HTERT RPE-1 (cell line): ENCODE data around the gene SVIL.
"Not testable (repeated sequence)": the region's sequence is repeated elsewhere in the genome, so short reads cannot be mapped to it uniquely, and the experiment has no call there.

ENCODE experiments used
- in situ Hi-C: fragments of 300-500 bp; cut with MboI; formaldehyde crosslinking; loops from 4 replicates; pipeline ENCODE4 v1.14.3; 2020; ENCODE audit warnings: low sequenced_read_pairs

Gene SVIL

DNA sequence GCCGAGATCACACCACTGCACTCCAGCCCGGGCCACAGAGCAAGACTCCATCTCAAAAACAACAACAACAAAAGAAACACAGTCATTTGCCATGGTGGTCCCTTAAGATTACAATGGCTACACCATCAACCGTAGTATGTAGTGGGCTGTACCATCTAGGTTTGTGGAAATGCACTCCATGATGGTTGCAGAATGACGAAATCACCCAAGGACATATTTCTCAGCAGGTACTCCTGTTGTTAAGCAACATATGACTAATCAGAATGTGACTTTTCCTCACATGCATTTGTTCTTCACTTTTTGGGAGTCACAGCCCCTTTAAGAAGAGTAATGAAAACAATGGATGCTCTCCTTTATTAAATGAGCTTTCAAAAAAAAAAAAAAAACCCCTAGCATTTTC lies 11.0 kb downstream of the SVIL start:
- in situ Hi-C loops = no loop called here

DNA sequence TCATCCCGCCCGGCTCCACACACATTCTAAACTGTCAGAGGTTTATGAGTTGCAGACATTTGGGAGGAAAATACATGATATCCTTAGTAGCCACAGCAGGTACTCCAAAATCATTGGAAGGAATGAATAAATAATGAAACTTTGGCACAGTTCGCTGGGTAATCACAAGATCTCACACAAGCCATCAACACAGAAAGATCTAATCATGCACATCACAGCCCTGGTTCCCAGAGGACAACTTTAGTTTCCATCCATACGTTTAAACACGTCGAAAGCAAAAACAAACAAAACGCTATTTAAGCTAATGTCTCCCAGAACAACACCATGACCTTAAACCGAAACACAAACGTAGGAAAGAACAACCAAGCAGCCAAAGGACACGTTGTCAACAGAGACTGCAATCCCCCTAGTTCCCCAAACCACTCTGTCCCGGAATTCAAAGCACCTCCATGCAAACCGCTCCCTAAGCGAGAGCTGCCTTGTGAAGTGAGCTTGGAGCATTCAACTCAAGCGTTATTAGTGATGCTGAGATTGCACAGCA lies 12.3 kb downstream of the SVIL start:
- in situ Hi-C loops = no loop called here

DNA sequence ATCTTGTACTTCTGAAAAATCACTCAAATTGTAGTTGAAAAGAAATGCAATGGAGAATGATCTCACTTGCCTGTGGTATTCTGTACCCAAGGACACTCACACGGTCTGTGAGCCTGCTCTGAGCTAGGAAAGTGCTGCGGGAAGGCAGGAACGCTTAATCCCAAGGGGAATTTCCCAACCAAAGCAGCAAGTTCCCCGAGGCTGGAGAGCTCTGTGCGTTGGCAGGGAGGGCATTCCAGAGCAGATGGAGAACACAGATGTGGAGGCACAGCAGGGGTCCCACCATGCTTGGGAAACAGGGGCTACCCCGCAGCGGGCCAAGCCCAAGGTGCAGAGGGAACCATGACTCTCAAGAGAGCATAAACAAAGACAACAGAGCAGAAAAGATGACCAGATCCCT lies 13.6 kb downstream of the SVIL start:
- in situ Hi-C loops = no loop called here

DNA sequence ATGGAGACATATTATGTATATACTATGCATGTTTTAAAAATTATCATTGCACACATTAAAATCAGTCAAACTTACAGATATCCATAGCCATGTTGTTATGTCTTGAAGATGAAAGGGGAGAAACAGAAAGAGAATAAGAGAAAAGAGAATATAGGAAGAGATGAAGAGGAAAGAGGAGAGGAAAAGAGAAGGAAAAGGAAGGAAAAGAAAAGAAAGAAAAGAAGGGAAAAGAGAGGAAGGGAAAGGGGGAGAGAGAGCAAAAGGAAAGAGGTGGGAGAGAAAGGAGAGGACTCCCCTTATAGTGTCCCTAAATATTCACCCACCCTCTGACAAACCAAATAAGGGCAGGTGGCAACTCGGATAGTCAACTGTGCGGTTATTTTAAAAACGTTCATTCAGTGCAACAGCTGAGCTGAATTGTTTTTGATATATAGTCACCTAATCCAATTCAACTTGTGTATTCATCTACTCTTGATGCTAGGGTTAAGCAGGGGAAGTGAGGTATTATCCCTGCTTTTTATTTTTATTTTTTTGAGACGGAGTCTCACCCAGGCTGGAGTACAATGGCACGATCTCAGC lies 14.6 kb downstream of the SVIL start:
- in situ Hi-C loops = no loop called here

DNA sequence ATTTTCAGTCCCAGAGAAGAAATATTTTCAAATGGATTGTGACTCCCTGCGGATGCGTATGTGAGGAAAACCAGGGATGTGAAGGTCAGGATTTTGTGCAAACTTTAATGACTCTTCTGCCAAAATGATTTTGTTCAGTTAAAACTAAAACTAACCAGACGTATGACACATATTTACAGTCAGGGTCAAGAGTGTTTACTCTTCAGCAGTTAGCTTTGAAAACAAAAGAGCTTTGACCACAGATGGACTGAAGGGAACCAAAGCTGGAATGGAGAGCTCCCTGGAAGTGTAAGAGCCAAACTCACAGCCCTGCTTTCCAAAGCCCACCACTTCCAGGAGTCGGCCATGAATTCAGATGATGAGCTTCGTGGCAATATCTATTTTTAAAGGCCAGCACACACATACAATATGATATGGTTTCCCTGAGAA lies 15.5 kb downstream of the SVIL start:
- in situ Hi-C loops = no loop called here

DNA sequence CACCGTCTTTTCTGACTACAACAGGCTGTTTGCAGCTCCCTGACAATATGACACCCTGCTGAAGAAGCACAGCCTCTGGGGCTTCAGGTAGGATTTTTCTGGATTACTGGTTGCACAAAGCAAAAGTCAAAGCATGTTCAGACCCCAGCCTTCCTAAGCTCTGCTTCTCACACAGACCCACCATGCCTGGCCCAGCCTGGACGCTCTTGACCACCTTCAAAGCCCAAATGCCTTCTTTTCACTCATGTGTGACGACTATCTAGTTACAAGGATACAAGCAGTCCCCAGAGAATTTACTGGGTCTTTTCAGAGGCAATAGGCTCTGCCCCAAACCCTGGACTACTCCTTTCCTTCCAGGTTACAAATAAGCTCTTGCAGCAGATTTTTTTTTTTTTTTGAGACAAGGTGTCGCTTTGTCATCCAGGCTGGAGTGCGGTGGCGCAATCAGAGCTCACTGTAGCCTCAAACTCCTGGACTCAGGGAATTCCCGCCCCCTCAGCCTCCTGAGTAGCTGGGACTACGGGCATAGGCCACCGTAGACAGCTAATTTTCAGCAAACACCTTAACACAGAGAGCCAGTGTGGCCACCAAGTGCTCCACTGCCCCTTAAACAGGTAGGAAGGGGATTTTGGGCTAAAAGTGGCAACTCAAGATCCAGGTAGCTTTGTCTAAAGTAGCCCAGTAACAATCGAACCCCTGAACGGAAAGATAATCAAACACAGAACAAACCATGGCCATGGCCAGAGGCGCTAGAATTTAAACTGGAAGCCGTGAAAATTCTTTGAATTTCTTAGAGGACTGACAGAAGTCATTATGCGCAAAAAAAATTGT lies 16.2 kb downstream of the SVIL start:
- in situ Hi-C loops = no loop called here

DNA sequence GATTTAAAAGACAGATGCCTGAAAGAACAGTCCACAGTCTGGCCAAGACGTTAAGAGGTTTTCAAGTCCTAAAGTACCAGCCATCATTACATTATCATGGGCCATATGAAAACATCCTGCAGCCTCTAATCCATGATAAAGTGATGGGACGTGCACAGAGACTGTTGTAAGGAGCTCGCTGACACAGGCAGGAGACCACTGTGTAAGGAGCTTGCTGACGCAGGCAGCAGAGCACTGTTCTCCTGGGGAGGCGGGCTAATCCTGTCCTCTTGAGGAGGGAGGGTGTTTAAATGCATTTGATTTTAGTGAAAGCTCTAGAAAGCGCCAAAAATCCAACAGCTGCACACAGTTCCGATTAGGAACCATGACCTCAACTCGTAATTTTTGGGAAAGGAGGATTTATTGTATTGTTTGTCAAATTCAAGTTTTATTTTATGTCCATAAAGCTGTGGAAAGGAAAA lies 16.9 kb downstream of the SVIL start:
- in situ Hi-C loops = no loop called here

DNA sequence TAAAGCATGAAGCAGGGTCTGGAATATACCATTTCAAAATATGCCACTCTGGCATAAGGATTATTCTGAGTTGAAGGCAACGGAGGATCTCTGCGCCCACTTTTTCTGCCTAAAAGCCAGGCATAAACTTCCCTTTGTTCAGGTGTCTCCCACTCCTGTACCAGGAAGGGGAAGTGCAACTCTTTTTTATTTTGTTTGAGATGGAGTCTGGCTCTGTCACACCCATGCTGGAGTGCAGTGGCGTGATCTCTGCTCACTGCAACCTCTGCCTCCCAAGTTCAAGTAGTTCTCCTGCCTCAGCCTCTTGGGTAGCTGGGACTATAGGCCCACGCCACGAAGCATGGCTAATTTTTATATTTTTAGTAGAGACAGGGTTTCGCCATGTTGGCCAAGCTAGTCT lies 18.2 kb downstream of the SVIL start:
- in situ Hi-C loops = no loop called here

DNA sequence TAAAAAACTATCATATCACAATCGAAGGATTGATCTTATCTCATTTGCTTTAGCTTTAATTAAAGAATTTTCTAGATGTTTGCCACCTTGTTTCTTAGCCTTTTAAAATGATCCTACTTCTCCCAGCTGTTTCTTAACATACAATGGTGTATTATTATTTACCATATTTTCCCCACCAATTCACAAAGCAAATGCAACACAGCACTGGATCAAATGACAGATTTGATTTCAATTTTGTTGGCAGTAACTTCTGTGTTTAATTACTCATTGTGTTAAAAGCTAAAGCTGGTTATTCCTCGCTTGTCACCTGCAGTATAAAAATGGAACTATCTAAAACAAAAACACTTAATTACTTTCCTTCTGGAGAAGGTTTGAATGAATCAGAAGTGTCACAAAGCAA lies 19.6 kb downstream of the SVIL start:
- in situ Hi-C loops = no loop called here

DNA sequence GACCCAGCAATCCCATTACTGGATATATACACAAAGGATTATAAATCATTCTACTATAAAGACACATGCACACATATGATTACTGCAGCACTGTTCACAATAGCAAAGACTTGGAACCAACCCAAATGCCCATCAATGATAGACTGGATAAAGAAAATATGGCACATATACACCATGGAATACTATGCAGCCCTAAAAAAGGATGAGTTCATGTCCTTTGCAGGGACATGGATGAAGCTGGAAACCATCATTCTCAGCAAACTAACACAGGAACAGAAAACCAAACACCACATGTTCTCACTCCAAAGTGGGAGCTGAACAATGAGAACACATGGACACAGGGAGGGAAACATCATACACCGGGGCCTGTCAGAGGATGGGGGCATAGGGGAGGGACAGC lies 20.5 kb downstream of the SVIL start:
- in situ Hi-C loops = not testable (repeated sequence)

DNA sequence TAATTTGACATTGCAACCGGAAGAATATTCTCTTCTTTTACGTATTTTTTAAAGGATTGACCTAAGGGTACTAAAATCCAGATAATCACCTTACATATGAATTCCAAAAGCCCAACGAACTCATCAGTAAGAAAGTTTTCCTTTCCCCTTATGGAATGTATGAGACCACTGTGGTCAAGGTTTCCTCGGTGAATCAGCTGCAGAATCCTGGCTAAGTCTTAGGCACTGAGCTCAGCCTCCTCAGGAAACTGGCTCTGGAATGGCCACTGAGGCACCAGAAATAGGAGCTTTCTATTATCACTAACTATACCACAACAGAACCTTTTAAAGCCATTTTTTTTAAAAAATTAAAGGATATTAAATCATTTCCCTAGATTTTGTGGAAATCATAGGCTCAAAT lies 21.0 kb downstream of the SVIL start:
- in situ Hi-C loops = no loop called here

DNA sequence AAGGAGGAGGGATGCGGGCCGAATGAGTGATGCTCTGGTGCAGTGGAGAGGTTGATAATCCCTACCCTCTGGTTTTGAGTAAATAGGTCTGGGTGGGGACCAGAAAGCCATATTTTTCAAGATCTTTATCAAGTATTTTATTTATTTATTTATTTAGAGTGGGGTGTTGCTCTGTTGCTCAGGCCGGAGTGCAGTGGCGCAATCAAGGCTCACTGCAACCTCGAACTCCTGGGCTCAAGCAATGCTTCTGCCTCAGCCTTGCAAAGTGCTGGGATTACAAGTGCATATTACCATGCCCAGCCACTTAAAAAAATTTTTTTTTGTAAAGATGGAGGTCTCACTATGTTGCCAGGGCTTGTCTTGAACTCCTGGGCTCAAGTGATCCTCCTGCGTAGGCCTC lies 21.6 kb downstream of the SVIL start:
- in situ Hi-C loops = no loop called here

DNA sequence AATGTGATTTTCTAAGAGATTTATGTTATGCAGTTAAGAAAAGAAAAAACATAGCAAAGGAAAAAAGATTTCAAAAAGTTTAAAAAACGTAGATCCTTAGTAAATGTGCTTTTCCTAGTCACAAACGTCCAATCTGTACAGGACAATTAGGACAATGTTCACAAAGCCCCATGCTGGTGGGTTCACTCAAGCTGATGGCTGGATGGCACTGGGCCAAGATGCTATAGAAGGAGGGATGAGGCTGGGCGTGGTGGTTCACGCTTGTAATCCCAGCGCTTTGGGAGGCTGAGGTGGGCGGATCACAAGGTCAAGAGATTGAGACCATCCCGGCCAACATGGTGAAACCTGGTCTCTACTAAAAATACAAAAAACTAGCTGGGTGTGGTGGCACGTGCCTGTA lies 22.1 kb downstream of the SVIL start:
- in situ Hi-C loops = no loop called here

DNA sequence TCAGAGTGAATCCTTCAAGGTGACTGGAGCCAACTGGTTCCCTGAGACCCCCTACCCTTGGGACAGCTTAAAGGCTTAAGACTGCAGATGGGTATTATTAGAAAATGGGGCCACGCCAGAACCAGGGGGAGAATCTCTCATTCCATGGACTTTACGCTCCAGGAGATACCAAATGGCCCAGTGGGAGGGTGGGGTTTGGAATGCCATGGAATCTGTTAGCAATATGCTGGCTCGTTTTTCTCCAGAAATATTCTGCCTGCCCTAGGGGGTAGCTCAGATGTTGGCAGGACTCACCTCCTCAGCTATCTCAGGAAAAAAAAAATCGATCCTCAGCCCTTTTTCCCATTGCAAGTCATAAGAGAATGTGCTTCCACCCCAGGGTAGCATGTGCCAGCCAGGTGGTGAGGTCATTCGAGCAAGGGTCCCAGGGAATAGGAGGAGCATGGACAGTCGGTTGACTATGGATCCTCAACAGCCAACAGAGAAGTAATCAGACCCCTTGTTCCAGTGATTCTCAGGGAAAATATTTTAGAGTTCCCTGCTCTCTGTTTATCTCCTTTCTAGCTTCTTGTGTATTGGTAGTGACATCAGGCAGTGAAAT lies 22.9 kb downstream of the SVIL start:
- in situ Hi-C loops = no loop called here

DNA sequence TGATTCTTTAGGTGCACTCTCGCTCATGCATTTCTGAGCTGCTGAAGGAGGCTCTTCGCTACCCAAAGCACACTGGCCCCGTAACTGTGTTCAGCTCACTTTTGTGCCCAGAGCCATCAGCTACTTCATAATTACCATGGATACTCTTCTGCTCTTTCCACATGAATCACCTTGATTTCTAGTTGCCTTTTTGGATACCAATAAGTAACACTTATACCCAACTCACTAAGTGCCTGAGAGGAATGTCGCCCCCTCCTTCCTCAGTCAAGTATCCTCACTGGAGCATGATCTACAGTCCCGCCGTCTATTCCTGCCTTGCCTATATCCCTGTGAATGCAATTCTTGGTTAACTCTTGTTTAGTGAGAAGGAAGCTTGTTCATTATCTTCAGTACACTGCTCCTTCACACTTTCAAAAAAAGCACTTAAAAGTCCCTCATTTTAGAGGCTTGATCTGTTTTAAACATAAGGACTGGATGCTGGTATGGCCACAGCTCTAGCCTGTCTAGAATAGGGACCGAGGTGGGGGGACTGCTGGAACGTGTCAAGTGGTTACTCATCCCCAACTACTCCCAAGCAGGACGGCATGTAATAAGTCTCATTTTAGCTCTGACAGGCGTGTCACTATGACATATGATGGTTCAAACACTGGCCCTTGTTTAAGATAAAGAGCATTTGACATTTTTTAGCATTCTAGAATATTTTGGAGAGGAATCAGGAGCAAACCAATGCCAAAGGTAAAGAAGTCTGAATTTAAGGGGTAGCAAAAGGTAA lies 23.7 kb downstream of the SVIL start:
- in situ Hi-C loops = no loop called here

DNA sequence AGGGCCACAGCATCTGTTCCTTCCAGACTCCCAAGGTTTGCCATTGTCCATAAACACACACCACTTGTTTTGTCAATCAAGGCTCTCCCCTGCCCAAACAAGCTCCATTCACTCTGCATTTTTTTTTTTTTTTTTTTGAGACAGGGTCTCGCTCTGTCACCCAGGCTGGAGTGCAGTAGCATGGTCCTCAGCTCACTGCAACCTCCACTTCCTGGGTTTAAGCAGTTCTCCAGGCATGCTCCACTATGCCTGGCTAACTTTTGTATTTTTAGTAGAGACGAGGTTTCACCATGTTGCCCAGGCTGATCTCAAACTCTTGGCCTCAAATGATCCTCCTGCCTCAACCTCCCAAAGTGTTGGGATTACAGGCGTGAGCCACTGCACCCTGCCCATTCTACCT lies 24.4 kb downstream of the SVIL start:
- in situ Hi-C loops = not testable (repeated sequence)

DNA sequence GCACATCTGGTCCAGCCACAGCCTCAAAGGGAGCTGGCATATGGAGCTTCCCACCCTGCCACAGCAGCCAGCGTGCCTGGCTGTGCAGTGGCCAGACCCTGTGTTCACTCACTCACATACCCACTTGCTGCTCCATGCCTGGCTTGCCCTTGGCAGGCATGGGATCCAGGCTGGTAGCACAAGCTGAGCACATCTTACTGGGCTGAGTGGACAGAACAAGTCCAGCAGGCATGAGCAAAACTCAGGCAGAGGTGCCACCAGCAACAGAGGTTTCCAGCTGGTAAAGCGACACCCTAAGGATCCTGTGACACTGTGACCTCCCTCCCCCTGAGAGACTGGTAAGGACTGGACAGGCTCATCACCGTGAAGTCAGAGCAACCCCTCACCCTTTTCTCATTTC lies 25.1 kb downstream of the SVIL start:
- in situ Hi-C loops = no loop called here

DNA sequence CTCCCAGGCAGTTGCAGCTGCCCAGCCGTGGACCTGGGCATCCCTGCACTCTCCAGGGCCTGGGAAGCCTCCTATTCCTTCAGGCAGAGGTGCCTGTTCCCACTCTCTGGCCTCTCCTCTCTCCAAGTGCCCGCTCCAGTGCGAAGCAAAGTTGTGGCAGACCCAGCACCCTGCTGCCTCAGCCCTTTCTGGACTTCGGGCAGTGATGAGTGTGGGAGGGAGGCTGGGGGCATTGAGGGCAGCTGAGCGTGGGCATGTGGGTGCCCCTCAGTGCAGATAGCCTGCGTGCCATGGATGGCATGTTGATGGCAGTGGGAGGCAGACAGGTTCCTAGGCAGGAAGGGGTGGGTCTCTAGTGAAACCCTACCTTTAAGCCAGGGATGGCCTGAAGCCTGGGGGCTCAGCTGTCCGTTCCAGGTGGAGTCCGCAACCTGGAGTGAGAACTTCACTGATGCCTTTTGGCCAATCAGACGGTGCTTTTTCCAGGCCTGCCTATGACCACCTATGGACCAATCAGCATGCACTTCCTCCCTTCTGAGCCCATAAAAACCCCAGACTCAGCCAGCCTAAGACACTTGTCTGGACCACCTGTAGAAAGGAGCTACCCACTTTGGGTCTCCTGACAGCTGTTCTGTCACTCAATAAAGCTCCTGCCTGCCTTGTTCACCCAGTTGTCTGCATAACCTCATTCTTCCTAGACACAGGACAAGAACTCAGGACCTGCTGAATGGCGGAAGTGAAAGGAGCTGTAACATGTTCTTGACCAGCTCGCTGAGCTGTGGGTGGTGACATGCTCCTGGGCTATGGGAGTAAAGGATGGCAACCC lies 26.1 kb downstream of the SVIL start:
- in situ Hi-C loops = no loop called here

DNA sequence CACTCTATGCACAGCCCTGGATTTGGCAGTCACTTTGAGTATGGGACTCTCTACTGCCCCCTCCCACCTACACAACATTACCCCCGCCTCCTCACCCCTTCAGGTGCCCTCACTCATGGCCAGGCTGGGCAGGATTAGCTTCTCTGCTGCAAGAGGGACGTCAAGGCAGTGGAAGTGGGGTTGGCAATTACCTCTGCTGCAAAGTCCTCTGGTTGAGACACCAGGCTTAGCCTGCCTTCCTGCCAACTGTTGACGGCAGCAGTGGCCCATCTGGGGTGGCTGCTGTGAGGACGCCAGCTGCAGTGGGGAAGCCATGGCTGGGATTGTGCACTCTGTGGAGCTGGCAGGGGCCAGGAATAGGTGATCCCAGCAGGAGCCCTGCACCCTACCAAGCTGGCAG lies 26.7 kb downstream of the SVIL start:
- in situ Hi-C loops = no loop called here

DNA sequence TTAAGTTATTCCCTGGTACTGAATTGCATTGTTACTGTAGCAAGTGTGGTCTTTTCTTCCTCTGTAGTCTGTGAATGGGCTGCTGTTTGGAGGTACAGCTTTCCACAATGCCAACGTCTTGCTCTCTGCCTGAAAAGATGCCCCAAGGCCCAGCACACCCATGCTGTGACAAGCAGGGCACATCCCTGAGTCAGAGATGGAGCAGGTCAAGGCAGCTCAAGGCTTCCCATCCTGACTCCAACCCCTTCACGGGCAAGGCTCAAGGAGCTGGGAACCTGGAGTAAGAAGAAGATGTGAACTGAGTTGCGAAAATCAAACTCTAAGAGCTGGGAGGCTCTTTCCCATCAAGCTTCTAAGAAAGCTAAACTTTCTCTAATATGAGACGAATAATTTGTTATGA lies 27.2 kb downstream of the SVIL start:
- in situ Hi-C loops = no loop called here
